Panc1 (cell line): ENCODE data around the gene DNAJB13. TPM values are rescaled to one million over a fixed set of nuclear protein-coding genes. Genes with fewer than 3 reads are reported as not detected.
A peak's percentile ranks its signal among the peaks of the same experiment; 100 is the strongest.

ENCODE experiments used
- ATAC-seq: fragments of 200-7000 bp; cut with Tn5 transposase; 2 replicates; pipeline ENCODE4 v1.9.1; 2020; ENCODE audit warnings: mild to moderate bottlenecking, moderate library complexity
- BruUV-seq: library from RNA; stranded (reverse); fragments of 400-500 nt; replicated peaks from 2 replicates; lab custom pipeline; 2021; lab: Mats Ljungman, UMichigan
- CTCF ChIA-PET: fragments of 300-600 bp; sonication (Branson Sonifier 250); formaldehyde crosslinking; loops from one replicate; lab custom pipeline; 2022; ENCODE audit warnings: antibody characterized with exemption; lab: Charles Lee
- POLR2A ChIA-PET: fragments of 300-600 bp; sonication (Branson Sonifier 250); formaldehyde crosslinking; loops from one replicate; lab custom pipeline; 2022; ENCODE audit warnings: antibody characterized with exemption; lab: Charles Lee
- DNase-seq: peaks from one replicate; pipeline ENCODE4 v3.0.0-alpha.2; 2010; ENCODE audit warnings: low read depth, low spot score
- H3K27ac ChIP-seq: 2 replicates; pipeline ENCODE4 v1.5.1; 2011; ENCODE audit warnings: mild to moderate bottlenecking, low read length, inconsistent platforms
- H3K27me3 ChIP-seq: fragments of 200-500 bp; sonication (Bioruptor generic); 2 replicates; pipeline ENCODE4 v1.6.0; 2014; ENCODE audit warnings: low read length, inconsistent platforms; ENCODE audit not compliant: control insufficient read depth, insufficient read depth
- H3K36me3 ChIP-seq: fragments of 200-500 bp; sonication (Bioruptor generic); 2 replicates; pipeline ENCODE4 v1.5.1; 2014; ENCODE audit warnings: inconsistent platforms, mild to moderate bottlenecking, low read length, moderate library complexity; ENCODE audit not compliant: control insufficient read depth, insufficient read depth
- H3K4me1 ChIP-seq: 2 replicates; pipeline ENCODE4 v1.5.1; 2011; ENCODE audit warnings: inconsistent platforms, mild to moderate bottlenecking, low read length, moderate library complexity; ENCODE audit not compliant: control insufficient read depth, insufficient read depth
- H3K4me3 ChIP-seq, 2 experiments: 2 replicates each; pipeline ENCODE4 v1.5.1; 2011 to 2012; ENCODE audit warnings: low read depth in 2 of 2, low read length in 2 of 2, mild to moderate bottlenecking in 2 of 2, inconsistent platforms in 1 of 2, moderate library complexity in 1 of 2
- H3K9me3 ChIP-seq: fragments of 200-500 bp; sonication (Bioruptor generic); 2 replicates; pipeline ENCODE4 v1.5.1; 2014; ENCODE audit warnings: low read depth, mild to moderate bottlenecking, inconsistent platforms, low read length, moderate library complexity; ENCODE audit not compliant: control insufficient read depth, insufficient read depth
- CTCF ChIP-seq: fragments of 450-650 bp; IDR thresholded peaks from 2 replicates; pipeline ENCODE4 v1.5.1; 2017; ENCODE audit warnings: mild to moderate bottlenecking
- POLR2AphosphoS5 ChIP-seq: IDR thresholded peaks from 2 replicates; pipeline ENCODE4 v1.6.1; 2012; ENCODE audit warnings: mild to moderate bottlenecking, low read depth, low read length, moderate library complexity
- REST ChIP-seq, 2 experiments: IDR thresholded peaks; 2 replicates each; pipeline ENCODE4 v1.6.1; 2011 to 2012; ENCODE audit warnings: low read depth in 2 of 2, control low read depth in 1 of 2, low read length in 1 of 2, mild to moderate bottlenecking in 1 of 2, moderate library complexity in 1 of 2; ENCODE audit not compliant: insufficient read depth in 1 of 2
- SIN3A ChIP-seq: IDR thresholded peaks from 2 replicates; pipeline ENCODE4 v1.6.1; 2012; ENCODE audit warnings: low read depth, mild to moderate bottlenecking, low read length, moderate library complexity, borderline replicate concordance; ENCODE audit not compliant: insufficient read depth
- TCF7L2 ChIP-seq: IDR thresholded peaks from 2 replicates; pipeline ENCODE4 v1.6.1; 2011; ENCODE audit warnings: mild to moderate bottlenecking, low read depth, low read length, inconsistent platforms
- in situ Hi-C: cut with HindIII; loops from 2 replicates; pipeline ENCODE4 v1.10.0; 2016; ENCODE audit warnings: low sequenced_read_pairs, low pct_unique_long_range_greater_than_20kb
- intact Hi-C: fragments of 100-400 bp; cut with micrococcal nuclease; formaldehyde crosslinking; loops from one replicate; pipeline ENCODE4 v1.10.0; 2022; ENCODE audit not compliant: unreplicated experiment
- total RNA-seq: library from RNA; stranded (reverse); gene quantifications from one replicate; pipeline ENCODE4 v1.2.1, GENCODE V29; 2021; ENCODE audit not compliant: unreplicated experiment

The DNAJB13 gene
- total RNA-seq, 1 experiment from 2014 or later, result not detected

GRCh38 chr11:73931039-73931645 lies 19.7 kb upstream of the DNAJB13 start:
- Histone ChIP-seq H3K27me3 (no peaks in the 10 kb centered on the region), H3K4me3 (no peak overlapping the region), H3K4me1 (no peaks in the 10 kb centered on the region), H3K9me3 (no peaks in the 10 kb centered on the region), H3K27ac (no peak overlapping the region), H3K36me3 (no peaks in the 10 kb centered on the region)
- intact Hi-C loops, result loop anchor here (10.0 kb wide), 1 partner anchor 166 kb away; the partner anchor contains the start of gene RAB6A
- no TSS peak for BruUV-seq
- DNase-seq (peak; percentile 46), ATAC-seq (peak; percentile 99)
- ChIA-PET CTCF (interaction anchor here (0.6 to 1.3 kb wide), 12 partner anchors 13 to 305 kb away, joined by 3 to 12 read pairs (median 4); partner anchors contain the start of gene MRPL48), POLR2A (interaction anchor here (0.7 kb wide), 1 partner anchor 14 kb away, joined by 4 read pairs; no protein-coding TSS in a partner anchor)
- no peak for TF ChIP-seq REST (IDR thresholded peaks at IDR 0.05; ENCODE audit: insufficient read depth in 1 of 2, low read depth in 2 of 2, low read length in 1 of 2)
- TF ChIP-seq POLR2AphosphoS5, result no peak
- TF ChIP-seq CTCF, result peak; percentile 83
- no peak for TF ChIP-seq SIN3A
- no peak for TF ChIP-seq TCF7L2
- in situ Hi-C loops, result no loop called here

- ATAC-seq (no peak), DNase-seq (no peak)
- intact Hi-C loops (loop anchor here (10.0 kb wide), 1 partner anchor 167 kb away; the partner anchor contains the start of gene RAB6A), in situ Hi-C loops (no loop called here)
- Histone ChIP-seq H3K9me3 (no peaks in the 10 kb centered on the region), H3K27me3 (no peaks in the 10 kb centered on the region), H3K36me3 (no peaks in the 10 kb centered on the region), H3K27ac (no peak overlapping the region), H3K4me3 (no peak overlapping the region), H3K4me1 (no peaks in the 10 kb centered on the region)
- TF ChIP-seq POLR2AphosphoS5 (no peak), SIN3A (no peak), TCF7L2 (no peak), CTCF (no peak), REST (IDR thresholded peaks at IDR 0.05; ENCODE audit: insufficient read depth in 1 of 2, low read depth in 2 of 2, low read length in 1 of 2) (no peak)
- POLR2A ChIA-PET, result no interaction called here
- no TSS peak for BruUV-seq
- CTCF ChIA-PET, result interaction anchor here (0.6 to 1.3 kb wide), 5 partner anchors 14 to 306 kb away, joined by 3 to 12 read pairs (median 4); partner anchors contain the start of gene MRPL48
These were observed 18.9 kb upstream of the DNAJB13 start for GRCh38 chr11:73931951-73932350.
